T-helper 17 cell (primary cell): ENCODE measurements around the gene COL12A1. TPM values are rescaled to one million over a fixed set of nuclear protein-coding genes. Genes with fewer than 3 reads are reported as not detected.

ENCODE experiments used
- ATAC-seq: fragments of 150-1000 bp; cut with Tn5 transposase; 2 replicates; pipeline ENCODE4 v1.10.0; 2021; ENCODE audit warnings: mild to moderate bottlenecking, moderate library complexity
- DNase-seq, 3 donors: peaks; one replicate each; pipeline versions ENCODE4 v3.0.0 to v3.0.0-alpha.2; 2020 to 2021
- H3K9me3 ChIP-seq: one replicate; pipeline ENCODE4 v1.7.0; 2013; ENCODE audit warnings: low read length, mild to moderate bottlenecking; ENCODE audit not compliant: control insufficient read depth, poor library complexity, severe bottlenecking
- H3K27ac Mint-ChIP-seq: one replicate; pipeline ENCODE4 v1.8.0; 2022; ENCODE audit warnings: mild to moderate bottlenecking, moderate library complexity, mixed read lengths
- H3K27me3 Mint-ChIP-seq: one replicate; pipeline ENCODE4 v1.8.0; 2022; ENCODE audit warnings: mixed read lengths
- H3K36me3 Mint-ChIP-seq: one replicate; pipeline ENCODE4 v1.8.0; 2022; ENCODE audit warnings: low read depth, mixed read lengths
- H3K4me1 Mint-ChIP-seq: one replicate; pipeline ENCODE4 v1.8.0; 2022; ENCODE audit warnings: mild to moderate bottlenecking, mixed read lengths
- H3K4me3 Mint-ChIP-seq: one replicate; pipeline ENCODE4 v1.8.0; 2022; ENCODE audit warnings: mild to moderate bottlenecking, moderate library complexity, mixed read lengths
- total RNA-seq, 4 donors: library from RNA in 2 of 4; stranded (reverse) in 2 of 4; gene quantifications; one replicate each; pipeline ENCODE4 v1.2.3 and lab custom pipeline; 2022 to 2026

The COL12A1 gene
- total RNA-seq, 2 donors from 2014 or later: 0.08 TPM; not detected in 1

- Mint-ChIP-seq H3K27me3 (peaks cover 16% of the 10 kb centered on the region), H3K36me3 (no peaks in the 10 kb centered on the region), H3K4me1 (peaks cover 3% of the 10 kb centered on the region), H3K27ac (no peak overlapping the region), H3K4me3 (no peak overlapping the region)
- no peaks in the 10 kb centered on the region for H3K9me3 ChIP-seq
- ATAC-seq (no peak), DNase-seq (no peak)
Measured at GRCh38 chr6:75089921-75090320, 115.9 kb downstream of the COL12A1 start.

- H3K9me3 ChIP-seq: no peaks in the 10 kb centered on the region
- ATAC-seq: no peak
- no peak overlapping the region for H3K27ac Mint-ChIP-seq
- H3K36me3 Mint-ChIP-seq: no peaks in the 10 kb centered on the region
- H3K4me1 Mint-ChIP-seq: peaks cover 3% of the 10 kb centered on the region
- peaks cover 20% of the 10 kb centered on the region for H3K27me3 Mint-ChIP-seq
- DNase-seq: no peak
- no peak overlapping the region for H3K4me3 Mint-ChIP-seq
Measured at GRCh38 chr6:75089151-75089897, 116.5 kb downstream of the COL12A1 start.

- Mint-ChIP-seq H3K4me3 (no peak overlapping the region), H3K27ac (no peak overlapping the region), H3K27me3 (peaks cover 20% of the 10 kb centered on the region), H3K36me3 (no peaks in the 10 kb centered on the region), H3K4me1 (peaks cover 3% of the 10 kb centered on the region)
- ATAC-seq (no peak), DNase-seq (no peak)
- H3K9me3 ChIP-seq: no peaks in the 10 kb centered on the region
Measured at GRCh38 chr6:75085931-75086635, 119.8 kb downstream of the COL12A1 start.

GRCh38 chr6:75084872-75085381 lies 120.9 kb downstream of the COL12A1 start:
- H3K9me3 ChIP-seq: no peaks in the 10 kb centered on the region
- Mint-ChIP-seq H3K27me3 (peaks cover 20% of the 10 kb centered on the region), H3K4me1 (peaks cover 3% of the 10 kb centered on the region), H3K36me3 (no peaks in the 10 kb centered on the region), H3K4me3 (no peak overlapping the region), H3K27ac (no peak overlapping the region)
- DNase-seq (no peak), ATAC-seq (no peak)

GRCh38 chr6:75084018-75084417 lies 121.8 kb downstream of the COL12A1 start:
- peaks cover 20% of the 10 kb centered on the region for H3K27me3 Mint-ChIP-seq
- H3K27ac Mint-ChIP-seq: no peak overlapping the region
- peaks cover 3% of the 10 kb centered on the region for H3K4me1 Mint-ChIP-seq
- H3K9me3 ChIP-seq: no peaks in the 10 kb centered on the region
- ATAC-seq (no peak), DNase-seq (no peak)
- H3K36me3 Mint-ChIP-seq: no peaks in the 10 kb centered on the region
- no peak overlapping the region for H3K4me3 Mint-ChIP-seq

GRCh38 chr6:75081921-75082320 lies 123.9 kb downstream of the COL12A1 start:
- H3K9me3 ChIP-seq: no peaks in the 10 kb centered on the region
- ATAC-seq (no peak), DNase-seq (no peak)
- no peak overlapping the region for H3K27ac Mint-ChIP-seq
- H3K4me3 Mint-ChIP-seq: no peak overlapping the region
- H3K4me1 Mint-ChIP-seq: peaks cover 3% of the 10 kb centered on the region
- no peaks in the 10 kb centered on the region for H3K36me3 Mint-ChIP-seq
- H3K27me3 Mint-ChIP-seq: peaks cover 16% of the 10 kb centered on the region

GRCh38 chr6:75081047-75081446 lies 124.8 kb downstream of the COL12A1 start:
- ATAC-seq (no peak), DNase-seq (no peak)
- Mint-ChIP-seq H3K27ac (no peak overlapping the region), H3K27me3 (peaks cover 15% of the 10 kb centered on the region), H3K4me3 (no peak overlapping the region), H3K4me1 (peaks cover 3% of the 10 kb centered on the region), H3K36me3 (no peaks in the 10 kb centered on the region)
- no peaks in the 10 kb centered on the region for H3K9me3 ChIP-seq

- H3K4me1 Mint-ChIP-seq: no peaks in the 10 kb centered on the region
- no peaks in the 10 kb centered on the region for H3K36me3 Mint-ChIP-seq
- ATAC-seq (no peak), DNase-seq (no peak)
- H3K9me3 ChIP-seq: no peaks in the 10 kb centered on the region
- peaks cover under 1% of the 10 kb centered on the region for H3K27me3 Mint-ChIP-seq
- H3K4me3 Mint-ChIP-seq: no peak overlapping the region
- no peak overlapping the region for H3K27ac Mint-ChIP-seq
Measured at GRCh38 chr6:75079589-75079988, 126.3 kb downstream of the COL12A1 start.

GRCh38 chr6:75077701-75078100 lies 128.2 kb downstream of the COL12A1 start:
- H3K4me3 Mint-ChIP-seq: no peak overlapping the region
- DNase-seq: no peak
- H3K9me3 ChIP-seq: no peaks in the 10 kb centered on the region
- no peaks in the 10 kb centered on the region for H3K36me3 Mint-ChIP-seq
- no peak for ATAC-seq
- no peaks in the 10 kb centered on the region for H3K4me1 Mint-ChIP-seq
- no peak overlapping the region for H3K27ac Mint-ChIP-seq
- H3K27me3 Mint-ChIP-seq: no peaks in the 10 kb centered on the region

GRCh38 chr6:75076009-75076408 lies 129.8 kb downstream of the COL12A1 start:
- no peak overlapping the region for H3K4me3 Mint-ChIP-seq
- no peaks in the 10 kb centered on the region for H3K36me3 Mint-ChIP-seq
- H3K27ac Mint-ChIP-seq: no peak overlapping the region
- no peaks in the 10 kb centered on the region for H3K9me3 ChIP-seq
- DNase-seq: no peak
- H3K4me1 Mint-ChIP-seq: no peaks in the 10 kb centered on the region
- no peaks in the 10 kb centered on the region for H3K27me3 Mint-ChIP-seq
- no peak for ATAC-seq

- ATAC-seq: no peak
- Mint-ChIP-seq H3K4me3 (no peak overlapping the region), H3K27me3 (no peaks in the 10 kb centered on the region), H3K4me1 (no peaks in the 10 kb centered on the region), H3K36me3 (no peaks in the 10 kb centered on the region), H3K27ac (no peak overlapping the region)
- DNase-seq: no peak
- no peaks in the 10 kb centered on the region for H3K9me3 ChIP-seq
Measured at GRCh38 chr6:75070244-75070643, 135.6 kb downstream of the COL12A1 start.

- Mint-ChIP-seq H3K27me3 (no peaks in the 10 kb centered on the region), H3K27ac (no peak overlapping the region), H3K36me3 (no peaks in the 10 kb centered on the region), H3K4me1 (no peaks in the 10 kb centered on the region), H3K4me3 (no peak overlapping the region)
- DNase-seq (no peak), ATAC-seq (no peak)
- no peaks in the 10 kb centered on the region for H3K9me3 ChIP-seq
Measured at GRCh38 chr6:75065523-75065922, 140.3 kb downstream of the COL12A1 start.

- ATAC-seq (no peak), DNase-seq (no peak)
- H3K4me1 Mint-ChIP-seq: no peaks in the 10 kb centered on the region
- no peaks in the 10 kb centered on the region for H3K36me3 Mint-ChIP-seq
- H3K4me3 Mint-ChIP-seq: no peak overlapping the region
- H3K27ac Mint-ChIP-seq: no peak overlapping the region
- H3K9me3 ChIP-seq: no peaks in the 10 kb centered on the region
- no peaks in the 10 kb centered on the region for H3K27me3 Mint-ChIP-seq
Measured at GRCh38 chr6:75052491-75052890, 153.4 kb downstream of the COL12A1 start.

GRCh38 chr6:75049308-75049707 lies 156.5 kb downstream of the COL12A1 start:
- H3K9me3 ChIP-seq: no peaks in the 10 kb centered on the region

More at GRCh38 chr6:75049308-75049707, 156.5 kb downstream of the COL12A1 start:
- Mint-ChIP-seq H3K27ac (no peak overlapping the region), H3K4me1 (no peaks in the 10 kb centered on the region), H3K4me3 (no peak overlapping the region), H3K36me3 (no peaks in the 10 kb centered on the region), H3K27me3 (no peaks in the 10 kb centered on the region)
- DNase-seq (no peak), ATAC-seq (no peak)
